GM12865 (cell line): ENCODE measurements around the gene CCR6.

Experiments used
- DNase-seq: peaks from one replicate; pipeline ENCODE4 v3.0.0; 2010; ENCODE audit warnings: low read depth
- H3K4me3 ChIP-seq: 2 replicates; pipeline ENCODE4 v1.5.1; 2011; ENCODE audit warnings: mild to moderate bottlenecking, low read depth, low read length, control low read depth
- TF ChIP-seq, protein P1 (sequence below): IDR thresholded peaks from 2 replicates; pipeline ENCODE4 v1.5.1; 2011; ENCODE audit warnings: low read length, control low read depth, low read depth, inconsistent platforms; ENCODE audit not compliant: insufficient read depth; ENCODE audit errors: missing control alignments

Gene CCR6

DNA sequence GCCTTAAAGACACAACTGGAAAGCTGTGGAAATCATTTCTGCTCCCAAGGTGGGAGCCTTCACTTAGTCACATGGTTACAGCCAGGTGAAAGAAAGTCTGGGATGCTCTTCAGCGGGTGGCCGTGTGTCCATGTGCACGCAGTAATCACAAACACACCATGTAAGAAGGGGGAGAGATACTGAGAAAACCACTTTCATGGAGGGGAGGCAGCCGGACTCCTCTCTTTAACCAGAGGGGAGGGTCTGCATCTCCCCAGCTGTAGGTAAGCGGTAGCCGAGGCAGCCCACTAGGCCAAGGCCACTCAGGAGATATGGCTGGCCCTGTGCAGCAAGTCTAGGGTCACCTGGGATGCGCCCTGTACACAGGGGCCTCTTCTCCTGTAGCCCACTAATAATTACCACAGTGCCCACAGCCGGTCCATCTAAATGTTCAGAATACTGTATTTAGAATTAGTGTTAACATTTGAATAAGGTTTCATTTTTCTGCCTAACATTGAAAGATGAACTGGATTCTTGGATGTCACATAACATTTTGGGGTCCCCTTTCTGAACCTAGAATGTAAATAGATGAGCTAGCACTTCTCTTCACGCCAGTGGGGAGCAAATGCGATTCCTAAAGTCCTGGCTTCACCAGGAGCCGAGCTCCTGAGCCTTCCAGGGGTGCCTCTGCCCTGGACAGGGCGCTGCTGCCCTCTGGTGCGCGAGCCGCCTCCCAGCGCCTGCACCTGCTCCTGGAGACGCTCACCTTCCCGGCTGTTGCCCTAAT is 19.0 kb downstream of the CCR6 start:
- TF ChIP-seq, protein P1, sequence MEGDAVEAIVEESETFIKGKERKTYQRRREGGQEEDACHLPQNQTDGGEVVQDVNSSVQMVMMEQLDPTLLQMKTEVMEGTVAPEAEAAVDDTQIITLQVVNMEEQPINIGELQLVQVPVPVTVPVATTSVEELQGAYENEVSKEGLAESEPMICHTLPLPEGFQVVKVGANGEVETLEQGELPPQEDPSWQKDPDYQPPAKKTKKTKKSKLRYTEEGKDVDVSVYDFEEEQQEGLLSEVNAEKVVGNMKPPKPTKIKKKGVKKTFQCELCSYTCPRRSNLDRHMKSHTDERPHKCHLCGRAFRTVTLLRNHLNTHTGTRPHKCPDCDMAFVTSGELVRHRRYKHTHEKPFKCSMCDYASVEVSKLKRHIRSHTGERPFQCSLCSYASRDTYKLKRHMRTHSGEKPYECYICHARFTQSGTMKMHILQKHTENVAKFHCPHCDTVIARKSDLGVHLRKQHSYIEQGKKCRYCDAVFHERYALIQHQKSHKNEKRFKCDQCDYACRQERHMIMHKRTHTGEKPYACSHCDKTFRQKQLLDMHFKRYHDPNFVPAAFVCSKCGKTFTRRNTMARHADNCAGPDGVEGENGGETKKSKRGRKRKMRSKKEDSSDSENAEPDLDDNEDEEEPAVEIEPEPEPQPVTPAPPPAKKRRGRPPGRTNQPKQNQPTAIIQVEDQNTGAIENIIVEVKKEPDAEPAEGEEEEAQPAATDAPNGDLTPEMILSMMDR = peak; percentile 95
- peak; percentile 74 for DNase-seq
- no peak overlapping the region for H3K4me3 ChIP-seq

DNA sequence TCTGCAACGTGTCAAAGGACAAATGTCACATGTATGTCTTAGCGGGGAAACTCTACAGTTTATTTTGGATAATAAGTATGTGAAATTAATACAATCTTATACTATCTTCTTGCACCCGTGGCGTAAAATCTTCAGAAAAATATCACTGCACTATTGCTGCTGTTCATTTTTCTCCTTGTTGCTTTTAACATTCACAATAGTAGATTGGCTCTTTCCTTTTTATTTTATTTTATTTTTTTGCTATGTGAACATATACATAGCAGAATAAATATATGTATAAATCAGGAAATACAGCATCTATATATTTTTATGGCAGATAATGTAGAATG is 19.5 kb downstream of the CCR6 start:
- no peak for DNase-seq
- no peak overlapping the region for H3K4me3 ChIP-seq
- TF ChIP-seq, protein P1 = no peak

DNA sequence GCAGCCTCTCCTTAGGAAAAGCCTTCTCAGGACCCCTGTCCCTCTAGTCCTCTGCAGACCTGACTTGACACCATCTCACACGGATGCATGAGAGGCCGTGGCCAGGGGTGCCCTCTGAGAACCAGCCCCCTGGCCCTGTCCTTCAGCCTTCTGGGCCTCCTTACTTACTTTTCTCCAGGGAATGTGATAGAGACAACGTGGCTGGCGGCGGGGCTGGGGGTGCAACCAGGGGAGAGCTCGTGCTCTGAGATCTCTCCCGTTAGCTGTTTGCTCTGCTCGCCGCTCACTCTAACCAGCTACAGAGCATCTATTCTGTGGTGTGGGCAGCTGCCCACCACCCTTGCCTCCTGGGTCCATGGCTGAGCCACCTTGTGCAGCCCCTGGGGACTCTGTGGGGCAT is 20.1 kb downstream of the CCR6 start:
- TF ChIP-seq, protein P1 = no peak

DNA sequence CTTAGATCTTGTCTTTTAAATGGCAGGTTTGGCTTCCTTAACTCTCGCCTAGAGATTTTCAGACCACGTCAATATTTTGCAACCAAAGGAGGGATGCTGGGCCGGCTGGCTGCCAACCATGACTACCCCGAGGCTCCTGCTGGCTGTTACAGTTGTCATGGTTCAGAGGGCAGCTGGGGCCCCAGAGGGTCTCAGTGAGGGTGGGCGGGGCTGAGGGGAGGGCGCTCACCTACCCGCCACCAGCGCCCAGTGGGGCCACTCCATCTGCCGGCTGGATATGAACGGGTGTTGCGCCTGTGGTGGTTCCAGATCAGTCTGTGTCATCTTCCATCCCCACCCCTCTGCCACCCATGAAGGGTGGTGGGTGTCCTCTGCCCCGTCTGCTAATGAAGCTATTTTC is 22.6 kb downstream of the CCR6 start:
- no peak overlapping the region for H3K4me3 ChIP-seq
- TF ChIP-seq, protein P1 = no peak
- no peak for DNase-seq

More for the DNA sequence above, 20.1 kb downstream of the CCR6 start:
- DNase-seq = no peak
- no peak overlapping the region for H3K4me3 ChIP-seq

DNA sequence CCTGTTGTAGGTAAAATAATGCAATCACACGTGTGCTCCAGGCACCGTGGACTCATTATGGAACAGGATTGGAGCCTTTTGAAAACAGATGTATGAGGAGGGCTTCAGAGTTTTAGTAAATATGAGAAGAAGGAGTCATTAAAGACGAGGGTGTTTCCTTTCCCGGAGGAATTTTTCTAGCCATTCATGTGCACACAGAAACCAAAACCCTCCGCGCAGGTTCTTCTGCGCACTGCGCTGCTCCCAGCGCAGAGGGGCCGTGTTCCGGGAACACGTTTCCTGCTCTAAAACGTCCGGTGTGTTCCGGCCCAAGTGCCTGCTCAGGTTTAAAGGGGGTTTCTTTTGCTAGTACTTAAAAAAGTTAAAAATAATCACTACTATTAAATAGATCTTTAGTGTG is 23.2 kb downstream of the CCR6 start:
- H3K4me3 ChIP-seq = peak overlapping the region; percentile 11
- TF ChIP-seq, protein P1 = no peak
- DNase-seq = peak; percentile 61

DNA sequence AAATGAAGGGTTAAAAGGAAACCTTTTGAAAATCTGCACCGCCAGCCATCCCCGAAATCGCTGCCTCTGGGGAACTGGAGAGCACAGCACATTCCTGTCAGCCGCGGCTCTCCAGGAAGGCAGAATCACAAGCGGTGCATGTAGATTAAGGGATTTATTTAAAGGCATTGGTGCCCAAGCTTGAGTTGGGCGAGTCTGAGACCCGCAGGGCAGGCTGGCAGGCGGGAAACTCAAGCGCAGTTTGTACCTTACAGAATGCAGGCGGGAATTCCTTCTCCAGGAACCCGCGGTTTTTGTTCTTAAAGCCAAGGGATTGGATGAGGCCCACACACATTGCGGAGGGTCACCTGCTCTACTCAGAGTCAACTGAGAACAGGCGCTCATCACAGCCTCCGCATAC is 24.1 kb downstream of the CCR6 start:
- TF ChIP-seq, protein P1 = no peak
- no peak for DNase-seq
- no peak overlapping the region for H3K4me3 ChIP-seq

DNA sequence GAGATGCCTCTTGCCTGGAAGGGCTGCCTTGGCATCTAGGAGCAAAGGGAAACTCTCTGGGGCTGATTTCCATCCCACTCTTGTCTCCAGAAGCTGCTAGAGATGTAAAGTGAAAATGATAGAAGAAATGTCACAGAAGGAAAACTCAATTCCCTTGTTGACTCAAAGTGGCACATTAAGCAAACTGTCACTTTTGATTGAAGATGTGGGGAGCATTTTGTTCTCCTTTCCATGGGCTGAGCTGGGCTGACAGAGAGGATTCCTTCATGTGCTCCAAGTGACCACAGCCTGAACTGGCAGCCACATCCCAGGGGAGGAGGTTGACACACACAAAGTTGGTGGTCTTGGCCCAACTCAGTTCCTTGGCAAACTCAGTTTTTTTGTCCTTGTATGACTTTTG is 25.1 kb downstream of the CCR6 start:
- H3K4me3 ChIP-seq = no peak overlapping the region
- DNase-seq = no peak
- TF ChIP-seq, protein P1 = no peak
